ENCODE data around the gene EFCAB10.

- no peak for TF ChIP-seq CTCF (IDR thresholded peaks at IDR 0.05)
- TF ChIP-seq EP300 (IDR thresholded peaks at IDR 0.05): no peak
- TF ChIP-seq POLR2AphosphoS5 (IDR thresholded peaks at IDR 0.05): no peak
These were observed 39.9 kb upstream of the EFCAB10 start for GRCh38 chr7:105621176-105621575.
